ENCODE results near the gene TECTB. TPM values are rescaled to one million over a fixed set of nuclear protein-coding genes. Genes with fewer than 3 reads are reported as not detected.

Gene TECTB
- total RNA-seq, 5 donors from 2014 or later (not counting 1 experiment from before 2014, with no cell fraction given) = not detected

DNA sequence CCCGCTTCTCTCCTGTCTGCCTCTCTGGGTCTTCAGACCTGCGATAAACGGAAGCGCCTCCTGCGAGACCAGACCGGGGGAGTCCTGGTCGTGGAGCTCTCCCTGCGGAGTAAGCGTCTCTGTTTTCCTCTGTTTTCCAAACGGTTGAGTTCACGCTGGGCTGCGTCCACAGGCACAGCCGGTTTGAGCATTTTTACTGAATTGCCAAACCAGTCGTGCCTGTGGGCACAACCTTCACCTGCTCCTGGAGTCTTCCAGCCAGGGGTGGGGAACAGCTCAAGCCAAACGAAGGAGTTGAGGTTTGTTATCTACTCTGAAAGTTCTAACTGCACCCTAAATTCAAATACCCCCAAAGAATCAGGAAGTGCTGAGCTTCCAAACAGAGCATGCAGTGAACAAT is 16.3 kb downstream of the TECTB start:
- no peaks in the 10 kb centered on the region for H3K9me3 Mint-ChIP-seq
- Histone ChIP-seq H3K9me3 (no peaks in the 10 kb centered on the region), H3K4me1 (ENCODE audit: control insufficient read depth in 1 of 2, extremely low read depth in 1 of 2, insufficient read depth in 2 of 2, low read length in 2 of 2) (no peaks in the 10 kb centered on the region), H3K27me3 (replicated peaks in 1 of 2; ENCODE audit: control insufficient read depth in 2 of 2, extremely low read depth in 1 of 2, insufficient read depth in 2 of 2, low read length in 1 of 2) (peaks cover 2 to 11% of the 10 kb centered on the region in 2 experiments), H3K27ac (ENCODE audit: low read length) (no peak overlapping the region), H3K4me3 (ENCODE audit: control insufficient read depth in 1 of 2, extremely low read depth in 1 of 2, low read length in 1 of 2) (no peak overlapping the region), H3K36me3 (ENCODE audit: control insufficient read depth in 2 of 2, extremely low read depth in 1 of 2, insufficient read depth in 1 of 2, low read length in 1 of 2) (no peaks in the 10 kb centered on the region)
- peaks cover 5 to 10% of the 10 kb centered on the region in 2 donors for H3K27me3 Mint-ChIP-seq
- no peak overlapping the region for H3K27ac Mint-ChIP-seq
- H3K36me3 Mint-ChIP-seq = no peaks in the 10 kb centered on the region
- 67% methylated on average over 14 of the region's 15 CpGs for WGBS (ENCODE audit: insufficient coverage)
- CTCF ChIA-PET = no interaction called here
- DNase-seq (no peak), ATAC-seq (replicated peaks in 1 of 4) (no peak)
- POLR2A ChIA-PET = no interaction called here
- no peak overlapping the region for H3K4me3 Mint-ChIP-seq
- no peaks in the 10 kb centered on the region for H3K4me1 Mint-ChIP-seq

DNA sequence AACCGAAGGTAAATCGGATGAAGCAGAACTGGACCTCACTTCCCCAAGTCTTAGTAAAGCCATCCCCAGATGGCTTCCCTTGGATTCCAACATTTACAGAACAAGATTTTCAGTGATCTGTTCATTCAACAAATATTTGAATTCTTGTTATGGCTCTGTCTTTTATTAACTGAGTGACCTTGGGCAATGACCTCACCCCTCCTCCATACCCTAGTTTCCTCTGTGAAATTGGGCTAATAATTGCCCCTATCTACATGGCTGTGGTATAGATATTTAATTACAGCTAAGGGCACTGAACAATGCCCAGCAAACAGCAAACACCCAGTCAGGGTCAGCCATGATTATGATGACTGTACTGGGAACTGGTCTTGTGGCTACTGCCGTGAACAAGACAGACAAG is 19.1 kb downstream of the TECTB start:
- ATAC-seq (replicated peaks in 1 of 4) = no peak
- ChIA-PET POLR2A (no interaction called here), CTCF (no interaction called here)
- Histone ChIP-seq H3K4me1 (ENCODE audit: control insufficient read depth in 1 of 2, extremely low read depth in 1 of 2, insufficient read depth in 2 of 2, low read length in 2 of 2) (no peaks in the 10 kb centered on the region), H3K9me3 (no peaks in the 10 kb centered on the region), H3K36me3 (ENCODE audit: control insufficient read depth in 2 of 2, extremely low read depth in 1 of 2, insufficient read depth in 1 of 2, low read length in 1 of 2) (no peaks in the 10 kb centered on the region), H3K4me3 (ENCODE audit: control insufficient read depth in 1 of 2, extremely low read depth in 1 of 2, low read length in 1 of 2) (no peak overlapping the region), H3K27me3 (replicated peaks in 1 of 2; ENCODE audit: control insufficient read depth in 2 of 2, extremely low read depth in 1 of 2, insufficient read depth in 2 of 2, low read length in 1 of 2) (peaks cover 0 to 6% of the 10 kb centered on the region in 2 experiments), H3K27ac (ENCODE audit: low read length) (no peak overlapping the region)
- Mint-ChIP-seq H3K4me3 (no peak overlapping the region), H3K27me3 (peaks cover 14 to 16% of the 10 kb centered on the region in 2 donors), H3K36me3 (no peaks in the 10 kb centered on the region), H3K9me3 (no peaks in the 10 kb centered on the region), H3K4me1 (no peaks in the 10 kb centered on the region), H3K27ac (no peak overlapping the region)
- DNase-seq = no peak
- 78% methylated on average over 1 of the region's 3 CpGs for WGBS (ENCODE audit: insufficient coverage)

DNA sequence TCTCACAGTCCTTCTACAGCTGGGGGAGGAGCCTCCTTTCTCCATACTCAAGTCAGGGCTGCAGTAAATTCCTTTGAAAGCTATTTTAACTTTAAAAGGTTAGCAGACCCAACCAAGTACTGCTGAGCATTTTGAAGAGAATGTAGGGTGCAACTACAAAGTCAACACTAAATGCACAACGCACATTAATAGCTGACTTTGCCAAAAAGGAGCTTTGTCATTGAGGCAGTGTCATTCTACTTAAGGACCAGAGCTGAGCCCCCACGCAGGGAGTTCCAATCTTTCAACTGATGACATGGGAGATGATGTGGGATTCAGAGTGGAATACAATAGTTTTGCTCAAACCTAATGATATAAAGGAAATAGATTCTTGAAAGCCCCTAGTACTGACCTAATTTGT is 20.3 kb downstream of the TECTB start:
- H3K4me1 Mint-ChIP-seq = no peaks in the 10 kb centered on the region
- no peak overlapping the region for H3K4me3 Mint-ChIP-seq
- no peak for ATAC-seq (replicated peaks in 1 of 4)
- H3K36me3 Mint-ChIP-seq = no peaks in the 10 kb centered on the region
- Histone ChIP-seq H3K36me3 (ENCODE audit: control insufficient read depth in 2 of 2, extremely low read depth in 1 of 2, insufficient read depth in 1 of 2, low read length in 1 of 2) (no peaks in the 10 kb centered on the region), H3K9me3 (no peaks in the 10 kb centered on the region), H3K27me3 (replicated peaks in 1 of 2; ENCODE audit: control insufficient read depth in 2 of 2, extremely low read depth in 1 of 2, insufficient read depth in 2 of 2, low read length in 1 of 2) (peaks cover 0 to 6% of the 10 kb centered on the region in 2 experiments), H3K4me3 (ENCODE audit: control insufficient read depth in 1 of 2, extremely low read depth in 1 of 2, low read length in 1 of 2) (no peak overlapping the region), H3K27ac (ENCODE audit: low read length) (no peak overlapping the region), H3K4me1 (ENCODE audit: control insufficient read depth in 1 of 2, extremely low read depth in 1 of 2, insufficient read depth in 2 of 2, low read length in 2 of 2) (no peaks in the 10 kb centered on the region)
- CTCF ChIA-PET = no interaction called here
- H3K27me3 Mint-ChIP-seq = peaks cover 16 to 20% of the 10 kb centered on the region in 2 donors
- POLR2A ChIA-PET = no interaction called here
- no peaks in the 10 kb centered on the region for H3K9me3 Mint-ChIP-seq
- DNase-seq = no peak
- H3K27ac Mint-ChIP-seq = no peak overlapping the region
- 100% methylated on average over 1 of the region's 2 CpGs for WGBS (ENCODE audit: insufficient coverage)

DNA sequence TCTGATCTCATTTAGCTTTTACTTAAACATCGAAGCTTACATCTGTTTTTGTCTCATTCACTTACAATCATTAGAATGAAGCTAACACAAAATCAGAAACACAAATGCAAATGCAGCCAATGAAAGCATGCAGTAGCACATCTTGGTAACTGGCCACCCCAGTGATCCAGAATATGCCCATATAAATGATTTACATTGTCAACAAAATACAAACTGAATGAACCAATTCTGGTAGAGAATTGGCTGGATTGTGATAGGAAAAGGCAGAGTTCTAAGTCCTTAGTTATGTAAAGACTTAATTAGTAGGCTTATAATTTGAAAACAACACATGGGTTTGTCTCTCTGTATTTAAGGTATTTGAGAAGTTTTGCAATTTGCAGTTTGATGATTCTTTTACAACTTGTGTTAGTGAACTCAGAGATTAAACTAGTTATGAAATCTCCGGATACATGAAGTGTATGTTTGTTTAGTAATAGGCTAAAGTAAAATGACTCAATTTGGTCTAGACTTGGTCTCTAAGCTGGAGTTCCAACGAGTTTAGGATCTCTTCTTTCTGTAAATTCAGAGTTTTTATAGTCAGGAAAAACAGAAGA is 21.2 kb downstream of the TECTB start:
- CTCF ChIA-PET = interaction anchor here in 1 of 2 donors (0.7 kb wide), 1 partner anchor 21 kb away, joined by 3 read pairs; no protein-coding TSS in a partner anchor
- Histone ChIP-seq H3K27me3 (replicated peaks in 1 of 2; ENCODE audit: control insufficient read depth in 2 of 2, extremely low read depth in 1 of 2, insufficient read depth in 2 of 2, low read length in 1 of 2) (peaks cover 0 to 6% of the 10 kb centered on the region in 2 experiments), H3K4me1 (ENCODE audit: control insufficient read depth in 1 of 2, extremely low read depth in 1 of 2, insufficient read depth in 2 of 2, low read length in 2 of 2) (no peaks in the 10 kb centered on the region), H3K4me3 (ENCODE audit: control insufficient read depth in 1 of 2, extremely low read depth in 1 of 2, low read length in 1 of 2) (no peak overlapping the region), H3K27ac (ENCODE audit: low read length) (no peak overlapping the region), H3K36me3 (ENCODE audit: control insufficient read depth in 2 of 2, extremely low read depth in 1 of 2, insufficient read depth in 1 of 2, low read length in 1 of 2) (no peaks in the 10 kb centered on the region), H3K9me3 (no peaks in the 10 kb centered on the region)
- no peaks in the 10 kb centered on the region for H3K9me3 Mint-ChIP-seq
- no peaks in the 10 kb centered on the region for H3K36me3 Mint-ChIP-seq
- no peak for ATAC-seq (replicated peaks in 1 of 4)
- no peaks in the 10 kb centered on the region for H3K4me1 Mint-ChIP-seq
- H3K27ac Mint-ChIP-seq = no peak overlapping the region
- no CpG with 5 or more reads among the region's 3 CpGs for WGBS (ENCODE audit: insufficient coverage)
- peaks cover 16 to 20% of the 10 kb centered on the region in 2 donors for H3K27me3 Mint-ChIP-seq
- no peak for DNase-seq
- POLR2A ChIA-PET = no interaction called here
- H3K4me3 Mint-ChIP-seq = no peak overlapping the region

DNA sequence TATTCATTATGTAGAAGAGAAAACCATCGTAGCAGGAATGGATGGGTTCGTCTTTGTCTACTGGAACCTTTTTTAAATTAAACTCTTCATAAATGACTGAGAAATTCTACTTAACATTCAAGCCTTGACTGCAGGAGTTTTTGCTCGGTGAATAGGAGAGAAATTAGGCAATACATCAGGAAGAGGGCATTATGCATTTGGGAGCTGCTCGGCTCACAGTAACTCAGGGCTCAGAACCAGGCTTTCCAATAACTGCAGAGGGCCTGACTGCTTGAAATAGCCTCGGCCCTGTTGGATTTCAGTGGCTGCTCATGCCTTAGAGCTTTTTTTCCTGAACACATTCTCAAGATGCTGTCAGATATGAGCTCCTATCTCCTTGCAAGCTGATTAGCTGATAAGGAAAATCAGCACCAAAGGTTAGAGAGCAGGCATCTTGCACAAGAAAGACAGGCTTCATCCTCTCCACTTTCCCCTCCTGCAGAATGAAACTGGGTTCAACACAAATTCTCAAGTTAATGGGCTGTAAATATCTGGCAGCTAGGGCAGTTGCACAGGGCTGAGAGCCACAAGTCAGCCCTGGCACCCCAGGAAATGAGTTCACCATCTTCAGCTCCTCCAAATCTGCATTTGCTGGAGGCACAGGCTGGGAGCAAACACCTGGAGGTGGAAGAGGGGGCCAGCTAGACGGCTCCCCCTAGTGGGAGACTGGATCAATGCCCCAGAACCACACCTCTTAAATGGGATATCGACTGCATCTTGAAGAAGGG is 24.3 kb downstream of the TECTB start:
- H3K27ac Mint-ChIP-seq = no peak overlapping the region
- DNase-seq (peak in 18 of 35 experiments; percentile 2 to 50 (median 7)), ATAC-seq (replicated peaks in 1 of 4) (peak in 1 of 4 experiments; percentile 30)
- 67% methylated on average over 1 of the region's 7 CpGs for WGBS (ENCODE audit: insufficient coverage)
- ChIA-PET CTCF (interaction anchor here (0.5 to 1.9 kb wide), 8 partner anchors 9 to 164 kb away, joined by 3 to 6 read pairs (median 4); no protein-coding TSS in a partner anchor), POLR2A (no interaction called here)
- Histone ChIP-seq H3K27me3 (replicated peaks in 1 of 2; ENCODE audit: control insufficient read depth in 2 of 2, extremely low read depth in 1 of 2, insufficient read depth in 2 of 2, low read length in 1 of 2) (peaks cover 0 to 12% of the 10 kb centered on the region in 2 experiments), H3K36me3 (ENCODE audit: control insufficient read depth in 2 of 2, extremely low read depth in 1 of 2, insufficient read depth in 1 of 2, low read length in 1 of 2) (no peaks in the 10 kb centered on the region), H3K4me1 (ENCODE audit: control insufficient read depth in 1 of 2, extremely low read depth in 1 of 2, insufficient read depth in 2 of 2, low read length in 2 of 2) (no peaks in the 10 kb centered on the region), H3K27ac (ENCODE audit: low read length) (no peak overlapping the region), H3K4me3 (ENCODE audit: control insufficient read depth in 1 of 2, extremely low read depth in 1 of 2, low read length in 1 of 2) (no peak overlapping the region), H3K9me3 (no peaks in the 10 kb centered on the region)
- no peaks in the 10 kb centered on the region for H3K36me3 Mint-ChIP-seq
- no peaks in the 10 kb centered on the region for H3K4me1 Mint-ChIP-seq
- no peak overlapping the region for H3K4me3 Mint-ChIP-seq
- no peaks in the 10 kb centered on the region for H3K9me3 Mint-ChIP-seq
- H3K27me3 Mint-ChIP-seq = peaks cover 20 to 29% of the 10 kb centered on the region in 2 donors

DNA sequence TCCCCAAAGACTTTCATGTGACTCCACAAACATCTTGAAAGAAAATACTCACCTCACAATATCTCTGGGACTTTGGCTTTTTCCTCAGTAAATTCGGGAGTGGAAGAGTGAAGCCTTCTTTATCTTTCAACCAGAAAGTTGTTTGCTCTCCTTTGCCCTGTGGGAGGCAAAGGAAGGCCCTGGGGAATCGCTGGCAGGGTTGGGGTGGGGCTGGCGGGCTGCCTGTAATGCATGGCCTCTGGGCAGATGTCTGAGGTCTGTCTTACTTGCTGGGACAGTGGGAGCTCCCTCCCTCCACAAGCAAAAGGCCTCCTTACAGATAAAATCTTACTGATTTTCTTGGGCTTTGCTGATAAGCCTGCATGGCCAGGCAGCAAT is 24.9 kb downstream of the TECTB start:
- peaks cover 25 to 35% of the 10 kb centered on the region in 2 donors for H3K27me3 Mint-ChIP-seq
- DNase-seq (no peak), ATAC-seq (replicated peaks in 1 of 4) (peak in 1 of 4 experiments; percentile 17)
- Histone ChIP-seq H3K4me3 (ENCODE audit: control insufficient read depth in 1 of 2, extremely low read depth in 1 of 2, low read length in 1 of 2) (no peak overlapping the region), H3K36me3 (ENCODE audit: control insufficient read depth in 2 of 2, extremely low read depth in 1 of 2, insufficient read depth in 1 of 2, low read length in 1 of 2) (no peaks in the 10 kb centered on the region), H3K4me1 (ENCODE audit: control insufficient read depth in 1 of 2, extremely low read depth in 1 of 2, insufficient read depth in 2 of 2, low read length in 2 of 2) (no peaks in the 10 kb centered on the region), H3K27me3 (replicated peaks in 1 of 2; ENCODE audit: control insufficient read depth in 2 of 2, extremely low read depth in 1 of 2, insufficient read depth in 2 of 2, low read length in 1 of 2) (peaks cover 0 to 13% of the 10 kb centered on the region in 2 experiments), H3K27ac (ENCODE audit: low read length) (no peak overlapping the region), H3K9me3 (no peaks in the 10 kb centered on the region)
- POLR2A ChIA-PET = no interaction called here
- no peaks in the 10 kb centered on the region for H3K36me3 Mint-ChIP-seq
- H3K9me3 Mint-ChIP-seq = no peaks in the 10 kb centered on the region
- CTCF ChIA-PET = interaction anchor here in 1 of 2 donors (0.6 to 1.9 kb wide), 6 partner anchors 9 to 164 kb away, joined by 3 to 6 read pairs (median 4); no protein-coding TSS in a partner anchor
- 40% methylated on average over 1 of the region's 3 CpGs for WGBS (ENCODE audit: insufficient coverage)
- H3K4me1 Mint-ChIP-seq = no peaks in the 10 kb centered on the region
- H3K27ac Mint-ChIP-seq = no peak overlapping the region
- no peak overlapping the region for H3K4me3 Mint-ChIP-seq

All from T-cell (primary cell).